ENCODE measurements around the gene RPS19BP1. TPM values are rescaled to one million over a fixed set of nuclear protein-coding genes. Genes with fewer than 3 reads are reported as not detected.

RPS19BP1 gene
- total RNA-seq, 1 donor from 2014 or later = 72.6 TPM

- Mint-ChIP-seq H3K27ac (ENCODE audit: unreplicated experiment) (no peak overlapping the region), H3K4me3 (no peak overlapping the region), H3K27me3 (ENCODE audit: low read depth) (peaks cover 13% of the 10 kb centered on the region), H3K4me1 (no peaks in the 10 kb centered on the region), H3K9me3 (no peaks in the 10 kb centered on the region), H3K36me3 (ENCODE audit: low read depth) (no peaks in the 10 kb centered on the region)
- TF ChIP-seq CTCF (conservative IDR thresholded peaks at IDR 0.05) = no peak
- no peak for DNase-seq (ENCODE audit: low read depth, low spot score)
Observed at GRCh38 chr22:39577366-39577765, 44.8 kb upstream of the RPS19BP1 start.

- Mint-ChIP-seq H3K9me3 (no peaks in the 10 kb centered on the region), H3K27ac (ENCODE audit: unreplicated experiment) (no peak overlapping the region), H3K4me3 (no peak overlapping the region), H3K27me3 (ENCODE audit: low read depth) (peaks cover 11% of the 10 kb centered on the region), H3K4me1 (no peaks in the 10 kb centered on the region), H3K36me3 (ENCODE audit: low read depth) (no peaks in the 10 kb centered on the region)
- no peak for DNase-seq (ENCODE audit: low read depth, low spot score)
- TF ChIP-seq CTCF (conservative IDR thresholded peaks at IDR 0.05) = no peak
Observed at GRCh38 chr22:39576027-39576426, 43.5 kb upstream of the RPS19BP1 start.

GRCh38 chr22:39575552-39575825, 42.9 kb upstream of the RPS19BP1 start:
- H3K36me3 Mint-ChIP-seq (ENCODE audit: low read depth) = no peaks in the 10 kb centered on the region
- no peaks in the 10 kb centered on the region for H3K4me1 Mint-ChIP-seq
- no peak for TF ChIP-seq CTCF (conservative IDR thresholded peaks at IDR 0.05)
- H3K4me3 Mint-ChIP-seq = no peak overlapping the region
- H3K27ac Mint-ChIP-seq (ENCODE audit: unreplicated experiment) = no peak overlapping the region
- H3K27me3 Mint-ChIP-seq (ENCODE audit: low read depth) = peaks cover 10% of the 10 kb centered on the region
- no peak for DNase-seq (ENCODE audit: low read depth, low spot score)
- no peaks in the 10 kb centered on the region for H3K9me3 Mint-ChIP-seq

GRCh38 chr22:39574779-39575551, 42.4 kb upstream of the RPS19BP1 start:
- no peak for DNase-seq (ENCODE audit: low read depth, low spot score)
- no peak overlapping the region for H3K27ac Mint-ChIP-seq (ENCODE audit: unreplicated experiment)
- H3K27me3 Mint-ChIP-seq (ENCODE audit: low read depth) = peaks cover 7% of the 10 kb centered on the region
- no peaks in the 10 kb centered on the region for H3K4me1 Mint-ChIP-seq
- TF ChIP-seq CTCF (conservative IDR thresholded peaks at IDR 0.05) = no peak
- no peaks in the 10 kb centered on the region for H3K9me3 Mint-ChIP-seq
- no peak overlapping the region for H3K4me3 Mint-ChIP-seq
- no peaks in the 10 kb centered on the region for H3K36me3 Mint-ChIP-seq (ENCODE audit: low read depth)

GRCh38 chr22:39571538-39571937, 39.0 kb upstream of the RPS19BP1 start:
- no peaks in the 10 kb centered on the region for H3K9me3 Mint-ChIP-seq

More at GRCh38 chr22:39571538-39571937, 39.0 kb upstream of the RPS19BP1 start:
- DNase-seq (ENCODE audit: low read depth, low spot score) = no peak
- TF ChIP-seq CTCF (conservative IDR thresholded peaks at IDR 0.05) = no peak
- no peak overlapping the region for H3K4me3 Mint-ChIP-seq
- no peaks in the 10 kb centered on the region for H3K36me3 Mint-ChIP-seq (ENCODE audit: low read depth)
- H3K4me1 Mint-ChIP-seq = no peaks in the 10 kb centered on the region
- no peaks in the 10 kb centered on the region for H3K27me3 Mint-ChIP-seq (ENCODE audit: low read depth)
- no peak overlapping the region for H3K27ac Mint-ChIP-seq (ENCODE audit: unreplicated experiment)

Measured in neural crest cell (in vitro differentiated cells).